Lower leg skin (tissue), 4 donors: ENCODE data around the gene KCNN3. TPM values are rescaled to one million over a fixed set of nuclear protein-coding genes. Genes with fewer than 3 reads are reported as not detected.

ENCODE experiments used
- DNase-seq, 2 donors: peaks; one replicate each; pipeline ENCODE4 v3.0.0-alpha.2; 2019; ENCODE audit warnings: low spot score in 2 of 2
- H3K4me3 ChIP-seq: fragments of 200-600 bp; sonication (generic); 2 replicates; pipeline ENCODE4 v1.5.1; 2017; ENCODE audit warnings: mild to moderate bottlenecking, low read depth; ENCODE audit not compliant: poor library complexity, severe bottlenecking
- CTCF ChIP-seq, 3 donors: fragments of 450-650 bp; IDR thresholded peaks; one replicate each; pipeline ENCODE4 v1.5.1; 2016; ENCODE audit warnings: antibody characterized with exemption in 3 of 3, mild to moderate bottlenecking in 3 of 3, moderate library complexity in 2 of 3
- POLR2A ChIP-seq, 2 donors: fragments of 450-650 bp; IDR thresholded peaks; one replicate each; pipeline ENCODE4 v1.6.1; 2016 to 2017; ENCODE audit warnings: antibody characterized with exemption in 2 of 2, mild to moderate bottlenecking in 1 of 2, moderate library complexity in 1 of 2
- WGBS, 2 donors: methylation state at CpG; one replicate each; pipeline ENCODE4 v1.1.5; 2018; 5-methylcytosine and 5-hydroxymethylcytosine counted together
- intact Hi-C: fragments of 100-400 bp; cut with DNase I; formaldehyde crosslinking; loops from one replicate; pipeline ENCODE4 v1.15.0; 2023; ENCODE audit warnings: low total_unique reads
- total RNA-seq, 4 donors: library from RNA; depleted of rRNA; stranded (reverse); fragments of >200 nt; gene quantifications; one replicate each; pipeline ENCODE4 v1.1.0, GENCODE V29; 2016

Gene KCNN3
- total RNA-seq, 4 donors from 2014 or later, result 0.13 to 2.1 (median 0.36) TPM

DNA sequence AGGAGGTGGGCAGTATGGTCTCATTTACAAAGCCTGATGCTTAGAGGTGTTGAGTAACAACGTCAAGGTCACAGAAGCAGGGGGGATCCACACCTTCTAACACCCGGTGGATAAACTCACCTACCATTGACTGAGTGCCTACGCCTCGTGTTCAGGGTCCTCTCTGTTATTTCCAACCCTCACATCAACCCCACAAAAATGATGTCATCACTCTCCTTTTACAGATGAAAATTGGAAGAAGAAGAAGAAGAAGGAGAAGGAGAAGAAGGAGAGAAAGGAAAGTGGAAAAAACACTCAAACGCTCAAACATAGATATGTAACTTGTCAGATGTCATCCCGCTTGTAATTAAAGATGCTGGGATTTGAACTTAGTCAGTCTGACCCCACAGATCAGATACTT lies 653 bp upstream of the KCNN3 start:
- no peak for DNase-seq
- TF ChIP-seq CTCF (IDR thresholded peaks at IDR 0.05) (no peak), POLR2A (IDR thresholded peaks at IDR 0.05) (no peak)
- intact Hi-C loops, result loop anchor here (10.0 kb wide), 1 partner anchor 306 kb away; the partner anchor contains the start of gene CHRNB2
- no peak overlapping the region for H3K4me3 ChIP-seq
- WGBS, 2 donors, result 68 to 71% methylated on average over 6 of the region's 6 CpGs

GRCh38 chr1:154869351-154870114 lies 548 bp downstream of the KCNN3 start:
- no peak overlapping the region for H3K4me3 ChIP-seq
- TF ChIP-seq POLR2A (IDR thresholded peaks at IDR 0.05) (no peak), CTCF (IDR thresholded peaks at IDR 0.05) (no peak)
- 23 to 46% methylated on average over 22 to 24 of the region's 26 CpGs for WGBS, 2 donors
- no peak for DNase-seq
- intact Hi-C loops, result loop anchor here (10.0 kb wide), 1 partner anchor 305 kb away; the partner anchor contains the start of gene CHRNB2

GRCh38 chr1:154867841-154868605 lies 2.1 kb downstream of the KCNN3 start:
- WGBS, 2 donors, result 31 to 36% methylated on average over 17 to 19 of the region's 19 CpGs
- H3K4me3 ChIP-seq, result no peak overlapping the region
- intact Hi-C loops, result no loop called here
- TF ChIP-seq POLR2A (IDR thresholded peaks at IDR 0.05) (no peak), CTCF (IDR thresholded peaks at IDR 0.05) (no peak)
- no peak for DNase-seq

DNA sequence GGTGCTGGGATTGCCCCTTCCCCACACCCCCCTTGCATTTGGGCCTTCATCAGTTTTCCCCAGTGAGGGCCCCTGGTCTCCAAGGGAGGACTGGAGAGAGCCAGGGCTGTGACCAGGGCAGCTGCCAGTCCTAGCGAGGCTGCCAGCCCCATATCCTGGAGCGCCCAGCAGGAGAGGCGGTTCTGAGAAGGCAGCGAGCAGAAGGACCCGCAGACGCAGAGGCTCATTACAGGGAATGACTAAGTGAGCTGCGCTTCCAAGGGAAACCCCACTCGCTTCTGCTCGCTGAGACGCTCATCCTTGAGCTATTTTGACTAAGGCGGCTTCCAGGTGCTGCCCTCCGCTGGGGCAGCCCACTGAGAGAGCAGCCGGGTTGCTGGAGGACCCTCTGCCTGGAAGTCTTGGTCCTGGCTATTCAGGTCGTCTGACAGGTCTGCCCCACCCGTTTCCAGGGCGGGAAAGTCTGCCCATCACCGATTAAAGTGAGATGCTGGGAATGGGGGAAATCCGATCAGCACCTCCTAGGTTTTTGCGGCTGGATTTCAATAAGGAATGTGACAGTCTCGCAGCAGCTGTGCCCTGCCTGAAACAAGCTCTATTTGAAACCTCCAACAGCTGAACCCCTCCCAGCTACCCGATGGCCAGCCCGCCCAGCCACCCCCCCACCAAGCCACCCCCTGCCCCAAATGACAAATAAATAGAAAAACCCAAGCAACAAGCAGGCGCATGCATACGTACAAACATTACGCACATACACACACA lies 2.8 kb downstream of the KCNN3 start:
- 13 to 32% methylated on average over 24 of the region's 25 CpGs for WGBS, 2 donors
- intact Hi-C loops, result no loop called here
- no peak overlapping the region for H3K4me3 ChIP-seq
- TF ChIP-seq CTCF (IDR thresholded peaks at IDR 0.05) (no peak), POLR2A (IDR thresholded peaks at IDR 0.05) (no peak)
- DNase-seq, result no peak

GRCh38 chr1:154866257-154867063 lies 3.6 kb downstream of the KCNN3 start:
- intact Hi-C loops, result no loop called here
- WGBS, 2 donors, result 77 to 87% methylated on average over 13 to 14 of the region's 14 CpGs
- no peak for DNase-seq
- H3K4me3 ChIP-seq, result no peak overlapping the region
- TF ChIP-seq POLR2A (IDR thresholded peaks at IDR 0.05) (no peak), CTCF (IDR thresholded peaks at IDR 0.05) (no peak)
